Activated gamma-delta T cell (primary cell): ENCODE data around the gene S100PBP.

Experiments used
- DNase-seq: peaks from one replicate; lab custom pipeline; 2025; lab: John Stamatoyannopoulos, UW

S100PBP gene

DNA sequence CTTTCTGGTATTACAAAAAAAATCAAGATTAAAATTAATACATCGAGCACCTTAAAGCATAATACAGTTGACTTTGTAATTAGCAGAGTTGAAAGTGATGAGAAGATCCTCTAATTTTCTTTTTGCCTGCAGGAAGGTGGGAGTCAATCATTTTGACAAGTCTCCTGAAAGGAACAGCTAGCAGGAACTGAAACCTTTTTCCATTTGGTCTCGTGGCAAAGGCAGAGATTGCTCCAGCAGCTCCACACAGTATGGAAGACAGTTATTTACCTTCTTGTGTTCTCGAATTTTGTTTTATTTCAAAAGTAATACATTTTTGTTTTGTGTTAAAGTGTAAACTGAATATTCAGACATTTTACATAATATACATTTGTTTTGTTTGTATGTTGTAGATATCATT is 7.7 kb downstream of the S100PBP start:
- DNase-seq = no peak

- DNase-seq = no peak
These were observed 10.9 kb downstream of the S100PBP start for GRCh38 chr1:32828341-32828740.

GRCh38 chr1:32830092-32830852 is 12.8 kb downstream of the S100PBP start:
- no peak for DNase-seq

DNA sequence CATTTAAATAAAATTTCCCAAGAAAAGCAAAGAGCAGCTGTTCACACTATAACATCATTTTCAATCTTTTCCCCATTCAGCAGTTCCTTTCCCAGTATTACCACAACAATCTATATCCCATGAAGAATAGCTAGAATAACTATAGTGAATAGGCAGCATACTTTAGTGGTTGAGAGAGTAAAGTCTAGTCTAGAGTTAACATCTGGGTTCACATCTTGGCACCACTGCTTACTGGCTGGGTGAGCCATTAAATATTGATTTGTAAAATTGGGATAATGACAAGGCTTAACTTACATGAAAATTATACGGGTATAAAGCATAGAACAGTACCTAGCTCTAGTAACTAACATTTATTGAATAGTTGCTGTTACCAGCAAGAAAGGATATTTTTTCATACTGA is 14.4 kb downstream of the S100PBP start:
- no peak for DNase-seq

DNA sequence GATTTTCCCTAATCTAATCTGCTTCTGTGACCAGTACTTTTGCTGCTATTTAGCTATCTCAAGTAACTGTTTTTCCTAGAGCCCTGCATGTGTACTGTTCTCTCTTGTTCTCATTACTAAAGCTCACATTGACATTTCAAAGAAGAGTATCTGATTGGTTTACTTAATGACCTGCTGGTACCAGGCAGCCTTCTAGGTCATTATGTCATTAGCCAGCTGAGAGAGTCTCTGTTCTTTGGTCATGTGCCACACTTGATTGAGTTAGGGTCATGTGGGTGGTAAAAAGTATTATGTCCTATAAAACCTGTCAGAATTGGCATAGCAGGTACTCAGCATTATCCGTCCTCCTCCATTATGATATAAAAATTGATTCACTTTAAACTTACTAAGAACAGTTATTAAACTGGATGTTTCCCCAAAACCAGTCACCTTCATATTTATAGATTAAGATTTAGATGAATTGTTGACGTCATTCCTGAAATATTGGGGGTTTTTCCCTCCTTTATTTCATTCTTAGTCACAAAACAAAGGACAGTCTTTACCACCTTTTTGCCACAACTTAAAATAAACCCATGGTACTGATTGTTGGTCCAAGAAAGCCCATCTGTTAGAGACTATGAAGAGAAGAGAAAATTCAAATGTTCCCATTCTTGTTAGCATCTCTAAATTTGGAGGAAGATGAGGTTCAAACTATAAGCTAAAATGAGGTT is 31.1 kb downstream of the S100PBP start:
- DNase-seq = no peak

DNA sequence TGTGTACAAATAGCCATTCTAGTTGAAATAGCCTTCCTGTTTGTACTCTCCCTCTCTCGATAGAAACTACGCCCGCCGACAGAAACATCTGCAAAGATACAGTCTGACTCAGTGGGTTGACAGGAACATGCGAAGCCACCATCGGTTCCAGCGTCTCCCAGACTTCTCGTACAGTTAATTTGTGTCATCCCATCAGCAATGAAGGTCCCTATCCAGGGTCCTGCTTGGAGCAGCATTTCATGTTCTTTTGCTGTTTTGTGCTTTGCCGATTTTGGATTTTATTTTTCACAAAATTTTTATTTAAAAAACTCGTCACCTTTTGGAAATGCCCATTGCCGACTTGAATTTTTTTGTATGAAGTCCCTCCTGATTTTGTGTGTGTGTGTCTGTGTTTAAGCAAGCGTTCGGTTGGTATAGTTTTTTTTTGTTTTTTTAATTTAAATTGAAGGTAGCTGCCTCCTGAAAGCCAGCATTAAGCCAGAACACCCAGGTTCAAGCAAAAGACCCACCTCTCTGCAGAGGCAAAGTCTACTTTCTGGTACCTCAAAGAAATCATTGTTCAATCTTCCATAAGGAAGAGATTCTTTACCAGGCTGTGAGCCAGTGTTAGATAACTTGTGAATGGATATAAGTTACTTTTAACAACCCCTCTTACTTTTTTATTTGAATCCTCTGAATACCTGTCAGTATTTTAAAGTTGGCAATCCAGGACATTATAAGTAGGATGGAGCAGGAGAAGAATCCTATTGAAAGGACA is 38.6 kb downstream of the S100PBP start:
- no peak for DNase-seq

- DNase-seq = no peak
These were observed 40.7 kb downstream of the S100PBP start for GRCh38 chr1:32858136-32858535.

DNA sequence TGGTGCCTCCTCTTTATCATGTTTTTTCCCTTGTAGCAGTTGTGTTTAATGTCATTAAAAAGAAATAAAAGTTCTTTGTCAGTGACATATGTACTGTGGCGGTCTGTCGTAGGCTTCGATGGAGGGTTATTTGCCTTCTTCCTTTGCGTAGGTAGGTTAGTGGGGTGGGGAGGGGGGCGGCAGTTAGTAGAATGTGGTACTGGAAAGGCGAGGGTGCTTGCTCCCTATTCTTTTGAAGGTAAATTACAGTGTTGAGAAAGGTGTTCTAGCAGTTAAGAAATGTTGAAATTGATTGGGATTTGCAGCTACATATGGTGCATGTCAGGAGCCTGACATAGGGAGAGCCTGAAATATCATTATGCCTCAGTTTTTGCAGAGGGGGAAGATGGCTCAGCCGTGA is 41.3 kb downstream of the S100PBP start:
- DNase-seq = no peak

DNA sequence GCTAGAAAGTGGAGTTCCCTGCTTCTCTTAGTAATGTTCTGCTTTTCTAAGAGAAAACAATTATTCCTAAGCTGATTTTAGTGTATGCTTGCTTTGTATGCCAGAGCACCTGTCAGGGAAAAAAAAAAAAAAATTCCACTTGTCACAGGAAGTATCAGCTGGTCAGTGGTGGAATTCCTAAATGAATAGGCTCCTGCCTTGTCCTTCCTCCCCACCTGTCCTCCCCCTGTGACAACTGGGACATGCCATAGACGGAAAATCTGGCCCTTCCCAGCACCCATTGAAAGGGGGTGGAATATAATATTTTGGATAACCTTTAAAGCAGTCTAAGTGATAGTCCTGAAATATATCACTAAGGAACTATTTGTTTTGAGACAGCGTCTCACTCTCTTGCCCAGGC is 42.5 kb downstream of the S100PBP start:
- DNase-seq = no peak

DNA sequence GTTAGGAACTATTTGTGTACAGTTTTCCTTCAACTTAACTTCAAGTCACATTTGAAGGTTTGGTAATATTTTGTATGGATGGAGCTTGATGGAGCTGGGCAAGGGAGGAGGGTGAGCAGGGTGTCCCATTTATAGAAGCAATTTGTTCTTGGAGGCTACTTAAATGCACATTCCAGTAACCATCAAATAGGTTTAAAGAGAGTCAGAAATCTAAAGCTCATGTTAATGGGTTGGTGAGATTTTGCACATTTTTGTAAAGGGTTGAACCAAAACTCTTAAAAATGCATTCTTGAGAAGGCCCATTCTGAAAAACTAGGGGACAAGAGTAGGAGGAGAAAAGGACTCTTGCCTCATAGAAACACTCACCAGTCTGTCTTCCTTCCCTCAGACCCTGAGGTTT is 43.1 kb downstream of the S100PBP start:
- DNase-seq = no peak

- no peak for DNase-seq
These were observed 44.6 kb downstream of the S100PBP start for GRCh38 chr1:32861904-32862695.

DNA sequence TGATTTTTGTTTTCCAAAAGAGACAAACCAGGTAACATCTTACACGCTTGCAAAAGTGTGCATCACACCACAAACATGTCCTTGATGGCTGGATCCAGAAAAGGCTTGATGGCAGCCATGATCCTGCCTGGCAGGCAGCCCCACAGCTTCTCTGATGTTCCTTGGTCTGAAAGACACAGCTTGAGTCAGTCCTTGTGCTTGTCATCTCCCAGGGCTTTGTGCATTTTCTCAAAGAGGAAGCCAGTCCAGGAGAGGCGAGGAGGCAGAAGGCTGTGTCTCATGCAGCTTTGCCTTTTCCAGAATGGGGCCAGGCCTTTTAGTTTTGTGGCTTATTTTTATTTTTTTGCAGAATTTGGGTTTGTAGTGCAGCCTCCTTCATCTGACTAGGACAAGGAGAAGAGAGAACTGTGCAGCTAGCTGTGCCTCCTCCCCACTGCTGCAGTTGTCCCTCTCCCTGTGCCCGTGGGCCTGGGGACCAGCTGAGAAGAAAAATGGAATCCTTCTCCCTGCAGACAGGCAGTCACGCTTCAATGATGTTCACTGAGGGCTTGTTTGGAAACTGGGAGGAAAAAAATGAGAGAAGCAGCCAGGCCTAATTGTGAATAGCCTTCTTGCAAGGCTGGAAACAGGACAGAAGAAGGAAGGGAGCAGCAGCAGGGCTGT is 45.9 kb downstream of the S100PBP start:
- no peak for DNase-seq

GRCh38 chr1:32863881-32864245 is 46.4 kb downstream of the S100PBP start:
- DNase-seq = no peak

- DNase-seq = no peak
These were observed 47.0 kb downstream of the S100PBP start for GRCh38 chr1:32864375-32865019.

- DNase-seq = no peak
These were observed 48.4 kb downstream of the S100PBP start for GRCh38 chr1:32865639-32866405.

- no peak for DNase-seq
These were observed 49.7 kb downstream of the S100PBP start for GRCh38 chr1:32867151-32867550.

GRCh38 chr1:32867671-32868070 is 50.2 kb downstream of the S100PBP start:
- DNase-seq = no peak

DNA sequence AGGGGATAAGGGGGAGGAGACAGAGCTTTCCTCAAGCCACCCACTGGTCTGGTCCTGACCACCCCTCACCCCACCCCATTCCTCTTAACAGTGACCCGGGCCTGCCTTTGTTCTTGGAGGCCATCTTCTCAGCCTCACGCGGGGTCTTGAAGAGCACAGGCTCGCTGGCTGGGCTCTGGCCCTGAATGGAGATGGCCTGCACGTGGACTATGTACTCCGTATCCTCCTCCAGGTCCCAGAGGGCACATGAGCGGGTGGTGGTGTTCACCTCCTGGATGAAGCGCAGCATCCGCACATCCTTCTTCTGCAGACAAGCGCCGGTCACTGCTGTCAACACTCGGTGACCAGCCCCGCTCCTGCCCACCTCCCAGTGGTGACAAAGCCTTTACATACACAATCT is 50.6 kb downstream of the S100PBP start:
- no peak for DNase-seq

DNA sequence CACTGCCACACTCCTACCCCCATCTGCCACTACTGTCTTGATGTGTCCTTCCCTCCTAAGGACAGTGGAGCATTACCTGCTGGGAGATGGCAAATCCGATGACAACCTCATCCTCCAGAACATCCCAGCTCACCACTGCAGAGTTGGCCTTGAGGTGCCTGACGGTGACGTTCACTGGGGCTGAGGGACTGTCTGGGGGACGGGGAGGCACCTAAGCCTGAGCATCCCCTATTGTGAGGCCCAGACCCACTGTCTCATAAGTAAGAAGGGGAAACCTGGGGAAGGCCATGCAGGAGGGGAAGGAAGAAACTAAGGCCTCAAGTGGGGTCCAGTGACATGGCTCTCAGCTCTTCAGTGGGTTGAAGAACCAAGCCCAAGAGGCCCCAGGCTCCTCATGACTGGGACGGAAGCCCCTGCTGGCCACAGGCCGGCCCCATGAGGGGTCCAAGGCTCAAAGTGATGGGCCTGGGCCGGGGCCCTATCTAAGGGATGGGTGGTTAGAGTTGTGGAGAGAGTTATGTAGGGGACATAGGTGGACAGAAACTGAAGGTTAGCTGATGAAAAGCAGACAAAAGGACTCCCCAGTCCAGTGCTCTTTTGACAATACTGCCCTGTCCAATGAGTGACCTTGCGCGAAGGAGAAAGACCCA is 51.5 kb downstream of the S100PBP start:
- DNase-seq = no peak
